Panc1 (cell line): Measurements from ENCODE around the gene MAP2. TPM values are rescaled to one million over a fixed set of nuclear protein-coding genes. Genes with fewer than 3 reads are reported as not detected.
A peak's percentile ranks its signal among the peaks of the same experiment; 100 is the strongest.
"Not testable (repeated sequence)": the region's sequence is repeated elsewhere in the genome, so short reads cannot be mapped to it uniquely, and the experiment has no call there.

Experiments
- ATAC-seq: fragments of 200-7000 bp; cut with Tn5 transposase; 2 replicates; pipeline ENCODE4 v1.9.1; 2020; ENCODE audit warnings: mild to moderate bottlenecking, moderate library complexity
- BruUV-seq: library from RNA; stranded (reverse); fragments of 400-500 nt; replicated peaks from 2 replicates; lab custom pipeline; 2021; lab: Mats Ljungman, UMichigan
- CTCF ChIA-PET: fragments of 300-600 bp; sonication (Branson Sonifier 250); formaldehyde crosslinking; loops from one replicate; lab custom pipeline; 2022; ENCODE audit warnings: antibody characterized with exemption; lab: Charles Lee
- POLR2A ChIA-PET: fragments of 300-600 bp; sonication (Branson Sonifier 250); formaldehyde crosslinking; loops from one replicate; lab custom pipeline; 2022; ENCODE audit warnings: antibody characterized with exemption; lab: Charles Lee
- DNase-seq: peaks from one replicate; pipeline ENCODE4 v3.0.0-alpha.2; 2010; ENCODE audit warnings: low read depth, low spot score
- H3K27ac ChIP-seq: 2 replicates; pipeline ENCODE4 v1.5.1; 2011; ENCODE audit warnings: mild to moderate bottlenecking, low read length, inconsistent platforms
- H3K27me3 ChIP-seq: fragments of 200-500 bp; sonication (Bioruptor generic); 2 replicates; pipeline ENCODE4 v1.6.0; 2014; ENCODE audit warnings: low read length, inconsistent platforms; ENCODE audit not compliant: control insufficient read depth, insufficient read depth
- H3K36me3 ChIP-seq: fragments of 200-500 bp; sonication (Bioruptor generic); 2 replicates; pipeline ENCODE4 v1.5.1; 2014; ENCODE audit warnings: inconsistent platforms, mild to moderate bottlenecking, low read length, moderate library complexity; ENCODE audit not compliant: control insufficient read depth, insufficient read depth
- H3K4me1 ChIP-seq: 2 replicates; pipeline ENCODE4 v1.5.1; 2011; ENCODE audit warnings: inconsistent platforms, mild to moderate bottlenecking, low read length, moderate library complexity; ENCODE audit not compliant: control insufficient read depth, insufficient read depth
- H3K4me3 ChIP-seq, 2 experiments: 2 replicates each; pipeline ENCODE4 v1.5.1; 2011 to 2012; ENCODE audit warnings: low read depth in 2 of 2, low read length in 2 of 2, mild to moderate bottlenecking in 2 of 2, inconsistent platforms in 1 of 2, moderate library complexity in 1 of 2
- H3K9me3 ChIP-seq: fragments of 200-500 bp; sonication (Bioruptor generic); 2 replicates; pipeline ENCODE4 v1.5.1; 2014; ENCODE audit warnings: low read depth, mild to moderate bottlenecking, inconsistent platforms, low read length, moderate library complexity; ENCODE audit not compliant: control insufficient read depth, insufficient read depth
- POLR2AphosphoS5 ChIP-seq: IDR thresholded peaks from 2 replicates; pipeline ENCODE4 v1.6.1; 2012; ENCODE audit warnings: mild to moderate bottlenecking, low read depth, low read length, moderate library complexity
- SIN3A ChIP-seq: IDR thresholded peaks from 2 replicates; pipeline ENCODE4 v1.6.1; 2012; ENCODE audit warnings: low read depth, mild to moderate bottlenecking, low read length, moderate library complexity, borderline replicate concordance; ENCODE audit not compliant: insufficient read depth
- TCF7L2 ChIP-seq: IDR thresholded peaks from 2 replicates; pipeline ENCODE4 v1.6.1; 2011; ENCODE audit warnings: mild to moderate bottlenecking, low read depth, low read length, inconsistent platforms
- in situ Hi-C: cut with HindIII; loops from 2 replicates; pipeline ENCODE4 v1.10.0; 2016; ENCODE audit warnings: low sequenced_read_pairs, low pct_unique_long_range_greater_than_20kb
- intact Hi-C: fragments of 100-400 bp; cut with micrococcal nuclease; formaldehyde crosslinking; loops from one replicate; pipeline ENCODE4 v1.10.0; 2022; ENCODE audit not compliant: unreplicated experiment
- total RNA-seq: library from RNA; stranded (reverse); gene quantifications from one replicate; pipeline ENCODE4 v1.2.1, GENCODE V29; 2021; ENCODE audit not compliant: unreplicated experiment
- TF ChIP-seq, protein P1 (sequence below): fragments of 450-650 bp; IDR thresholded peaks from 2 replicates; pipeline ENCODE4 v1.5.1; 2017; ENCODE audit warnings: mild to moderate bottlenecking
- TF ChIP-seq, protein P2 (sequence below), 2 experiments: IDR thresholded peaks; 2 replicates each; pipeline ENCODE4 v1.6.1; 2011 to 2012; ENCODE audit warnings: low read depth in 2 of 2, control low read depth in 1 of 2, low read length in 1 of 2, mild to moderate bottlenecking in 1 of 2, moderate library complexity in 1 of 2; ENCODE audit not compliant: insufficient read depth in 1 of 2

Gene MAP2
- total RNA-seq, 1 experiment from 2014 or later = 44.9 TPM

DNA sequence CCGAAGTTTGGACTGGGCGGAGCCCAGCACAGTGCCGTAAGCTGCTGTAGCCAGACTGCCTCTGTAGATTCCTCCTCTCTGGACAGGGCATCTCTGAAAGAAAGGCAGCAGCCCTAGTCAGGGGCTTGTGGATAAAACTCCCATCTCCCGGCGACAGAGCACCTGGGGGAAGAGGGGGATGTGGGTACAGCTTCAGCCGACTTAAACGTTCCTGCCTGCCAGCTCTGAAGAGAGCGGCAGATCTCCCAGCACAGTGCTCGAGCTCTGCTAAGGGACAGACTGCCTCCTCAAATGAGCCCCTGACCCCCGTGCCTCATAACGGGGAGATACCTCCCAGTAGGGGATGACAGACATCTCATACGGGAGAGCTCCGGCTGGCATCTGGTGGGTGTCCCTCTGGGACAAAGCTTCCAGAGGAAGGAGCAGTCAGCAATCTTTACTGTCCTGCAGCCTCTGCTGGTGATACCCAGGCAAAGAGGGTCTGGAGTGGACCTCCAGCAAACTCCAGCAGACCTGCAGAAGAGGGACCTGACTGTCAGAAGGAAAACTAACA, 71.3 kb downstream of the MAP2 start:
- H3K36me3 ChIP-seq, H3K27me3 ChIP-seq, CTCF ChIA-PET, BruUV-seq, POLR2A ChIA-PET, in situ Hi-C loops, H3K4me1 ChIP-seq, H3K4me3 ChIP-seq, ATAC-seq, DNase-seq, H3K9me3 ChIP-seq, intact Hi-C loops: not testable (repeated sequence)
- peak overlapping the region; percentile 68 for H3K27ac ChIP-seq

GRCh38 chr2:209495855-209496585, 72.2 kb downstream of the MAP2 start:
- peak; percentile 92 for DNase-seq
- peaks cover 9% of the 10 kb centered on the region for H3K4me1 ChIP-seq
- intact Hi-C loops (no loop called here), in situ Hi-C loops (no loop called here)
- peak; percentile 99 for ATAC-seq
- H3K4me3 ChIP-seq = no peak overlapping the region
- TF ChIP-seq TCF7L2 = peak; percentile 92
- TF ChIP-seq, protein P1, sequence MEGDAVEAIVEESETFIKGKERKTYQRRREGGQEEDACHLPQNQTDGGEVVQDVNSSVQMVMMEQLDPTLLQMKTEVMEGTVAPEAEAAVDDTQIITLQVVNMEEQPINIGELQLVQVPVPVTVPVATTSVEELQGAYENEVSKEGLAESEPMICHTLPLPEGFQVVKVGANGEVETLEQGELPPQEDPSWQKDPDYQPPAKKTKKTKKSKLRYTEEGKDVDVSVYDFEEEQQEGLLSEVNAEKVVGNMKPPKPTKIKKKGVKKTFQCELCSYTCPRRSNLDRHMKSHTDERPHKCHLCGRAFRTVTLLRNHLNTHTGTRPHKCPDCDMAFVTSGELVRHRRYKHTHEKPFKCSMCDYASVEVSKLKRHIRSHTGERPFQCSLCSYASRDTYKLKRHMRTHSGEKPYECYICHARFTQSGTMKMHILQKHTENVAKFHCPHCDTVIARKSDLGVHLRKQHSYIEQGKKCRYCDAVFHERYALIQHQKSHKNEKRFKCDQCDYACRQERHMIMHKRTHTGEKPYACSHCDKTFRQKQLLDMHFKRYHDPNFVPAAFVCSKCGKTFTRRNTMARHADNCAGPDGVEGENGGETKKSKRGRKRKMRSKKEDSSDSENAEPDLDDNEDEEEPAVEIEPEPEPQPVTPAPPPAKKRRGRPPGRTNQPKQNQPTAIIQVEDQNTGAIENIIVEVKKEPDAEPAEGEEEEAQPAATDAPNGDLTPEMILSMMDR = no peak
- TF ChIP-seq, protein P2, sequence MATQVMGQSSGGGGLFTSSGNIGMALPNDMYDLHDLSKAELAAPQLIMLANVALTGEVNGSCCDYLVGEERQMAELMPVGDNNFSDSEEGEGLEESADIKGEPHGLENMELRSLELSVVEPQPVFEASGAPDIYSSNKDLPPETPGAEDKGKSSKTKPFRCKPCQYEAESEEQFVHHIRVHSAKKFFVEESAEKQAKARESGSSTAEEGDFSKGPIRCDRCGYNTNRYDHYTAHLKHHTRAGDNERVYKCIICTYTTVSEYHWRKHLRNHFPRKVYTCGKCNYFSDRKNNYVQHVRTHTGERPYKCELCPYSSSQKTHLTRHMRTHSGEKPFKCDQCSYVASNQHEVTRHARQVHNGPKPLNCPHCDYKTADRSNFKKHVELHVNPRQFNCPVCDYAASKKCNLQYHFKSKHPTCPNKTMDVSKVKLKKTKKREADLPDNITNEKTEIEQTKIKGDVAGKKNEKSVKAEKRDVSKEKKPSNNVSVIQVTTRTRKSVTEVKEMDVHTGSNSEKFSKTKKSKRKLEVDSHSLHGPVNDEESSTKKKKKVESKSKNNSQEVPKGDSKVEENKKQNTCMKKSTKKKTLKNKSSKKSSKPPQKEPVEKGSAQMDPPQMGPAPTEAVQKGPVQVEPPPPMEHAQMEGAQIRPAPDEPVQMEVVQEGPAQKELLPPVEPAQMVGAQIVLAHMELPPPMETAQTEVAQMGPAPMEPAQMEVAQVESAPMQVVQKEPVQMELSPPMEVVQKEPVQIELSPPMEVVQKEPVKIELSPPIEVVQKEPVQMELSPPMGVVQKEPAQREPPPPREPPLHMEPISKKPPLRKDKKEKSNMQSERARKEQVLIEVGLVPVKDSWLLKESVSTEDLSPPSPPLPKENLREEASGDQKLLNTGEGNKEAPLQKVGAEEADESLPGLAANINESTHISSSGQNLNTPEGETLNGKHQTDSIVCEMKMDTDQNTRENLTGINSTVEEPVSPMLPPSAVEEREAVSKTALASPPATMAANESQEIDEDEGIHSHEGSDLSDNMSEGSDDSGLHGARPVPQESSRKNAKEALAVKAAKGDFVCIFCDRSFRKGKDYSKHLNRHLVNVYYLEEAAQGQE (IDR thresholded peaks at IDR 0.05; ENCODE audit: insufficient read depth in 1 of 2, low read depth in 2 of 2, low read length in 1 of 2) = no peak
- TF ChIP-seq SIN3A = no peak
- peak; percentile 84; the same call in 1 of the 2 replicates for TF ChIP-seq POLR2AphosphoS5
- ChIA-PET CTCF (no interaction called here), POLR2A (no interaction called here)
- no peaks in the 10 kb centered on the region for H3K27me3 ChIP-seq
- H3K36me3 ChIP-seq = no peaks in the 10 kb centered on the region
- BruUV-seq = no TSS peak
- H3K27ac ChIP-seq = peak overlapping the region; percentile 68; the same call in 1 of the 2 replicates
- no peaks in the 10 kb centered on the region for H3K9me3 ChIP-seq

DNA sequence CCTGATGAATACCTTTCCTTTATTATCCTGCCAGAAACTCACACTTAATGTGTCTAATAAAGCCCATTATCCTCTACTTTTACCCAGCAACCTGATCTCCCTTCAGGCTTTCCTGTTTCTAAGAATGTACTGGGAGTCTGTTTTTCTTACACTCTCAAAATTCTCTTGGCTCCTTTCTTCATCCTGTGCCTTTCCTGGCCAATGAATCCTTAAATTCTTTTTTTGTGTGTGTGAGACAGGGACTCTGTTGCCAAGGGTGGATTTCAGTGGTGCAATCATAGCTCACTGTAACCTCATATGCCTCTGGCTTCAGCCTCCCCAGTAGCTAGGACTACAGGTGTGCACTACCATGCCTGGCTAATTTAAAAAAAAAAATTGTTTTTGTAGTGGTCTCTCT, 72.7 kb downstream of the MAP2 start:
- intact Hi-C loops (no loop called here), in situ Hi-C loops (no loop called here)
- Histone ChIP-seq H3K27ac (peak overlapping the region; percentile 24; the same call in 1 of the 2 replicates), H3K9me3 (no peaks in the 10 kb centered on the region), H3K27me3 (no peaks in the 10 kb centered on the region), H3K36me3 (no peaks in the 10 kb centered on the region), H3K4me3 (no peak overlapping the region), H3K4me1 (peaks cover 14% of the 10 kb centered on the region)
- no TSS peak for BruUV-seq
- no peak for TF ChIP-seq SIN3A
- TF ChIP-seq, protein P2 (IDR thresholded peaks at IDR 0.05; ENCODE audit: insufficient read depth in 1 of 2, low read depth in 2 of 2, low read length in 1 of 2) = no peak
- TF ChIP-seq, protein P1 = no peak
- TF ChIP-seq TCF7L2 = no peak
- no peak for TF ChIP-seq POLR2AphosphoS5
- POLR2A ChIA-PET = no interaction called here
- CTCF ChIA-PET = no interaction called here
- DNase-seq (no peak), ATAC-seq (0 out of 2 replicates have a peak, but pooled peaks have one; percentile 3)
